ENCODE results near the gene VRK2.
"Not testable (repeated sequence)": the region's sequence is repeated elsewhere in the genome, so short reads cannot be mapped to it uniquely, and the experiment has no call there.

VRK2 gene

GRCh38 chr2:58110765-58111164 lies 64.2 kb downstream of the VRK2 start:
- DNase-seq: no peak

DNA sequence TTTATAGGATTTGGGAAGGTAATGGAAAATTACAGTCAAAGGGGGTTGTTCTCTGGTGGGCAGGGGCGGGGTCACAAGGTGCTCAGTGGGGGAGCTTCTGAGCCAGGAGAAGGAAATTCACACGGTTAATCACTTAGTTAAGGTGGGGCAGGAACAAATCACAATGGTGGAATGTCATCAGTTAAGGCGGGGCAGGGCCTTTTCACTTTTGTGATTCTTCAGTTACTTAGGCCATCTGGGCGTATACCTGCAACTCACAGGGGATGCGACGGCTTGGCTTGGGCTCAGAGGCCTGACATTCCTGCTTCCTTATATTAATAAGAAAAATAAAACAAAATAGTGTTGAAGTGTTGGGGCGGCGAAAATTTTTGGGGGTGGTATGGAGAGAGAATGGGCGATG lies 67.0 kb downstream of the VRK2 start:
- DNase-seq: not testable (repeated sequence)

GRCh38 chr2:58120626-58121229 lies 74.1 kb downstream of the VRK2 start:
- DNase-seq: no peak

- DNase-seq: no peak
Observed at GRCh38 chr2:58122040-58122439, 75.4 kb downstream of the VRK2 start.

DNA sequence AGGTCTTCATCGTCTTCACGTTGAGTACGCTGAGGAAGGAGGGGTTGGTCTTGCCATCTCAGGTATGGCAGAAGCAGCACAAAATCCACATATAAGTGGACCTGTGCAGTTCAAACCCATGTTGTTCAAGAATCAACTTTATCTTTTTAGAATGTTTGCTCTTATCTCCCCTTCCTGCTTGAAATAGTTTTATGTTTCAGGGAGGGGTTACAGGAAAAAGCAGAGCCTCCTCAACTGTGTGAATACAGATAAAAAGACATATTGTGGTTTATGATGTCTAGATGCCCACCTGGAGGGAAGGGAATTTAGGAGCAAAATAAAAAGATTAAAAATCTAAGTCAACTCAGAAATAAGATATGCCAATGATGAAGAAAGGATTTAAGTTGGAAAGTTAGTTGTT lies 75.9 kb downstream of the VRK2 start:
- no peak for DNase-seq

DNA sequence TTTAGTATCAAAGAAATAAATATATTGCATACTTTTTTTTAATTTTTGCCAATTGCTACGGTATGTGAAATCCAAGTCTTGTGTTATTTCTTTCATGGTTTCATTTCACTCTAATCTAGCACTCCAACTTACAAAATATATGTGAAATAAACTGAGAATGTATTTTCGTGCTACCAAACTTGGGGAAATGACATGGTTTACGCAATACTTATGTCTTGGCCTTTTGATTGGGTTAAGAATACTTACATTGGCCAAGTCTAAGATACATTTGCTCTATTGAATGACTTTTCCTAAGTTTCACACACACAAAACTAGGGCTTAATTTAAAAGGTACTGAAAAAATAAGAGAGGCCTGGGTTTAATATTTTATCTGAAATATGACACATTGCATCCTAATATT lies 80.5 kb downstream of the VRK2 start:
- no peak for DNase-seq

DNA sequence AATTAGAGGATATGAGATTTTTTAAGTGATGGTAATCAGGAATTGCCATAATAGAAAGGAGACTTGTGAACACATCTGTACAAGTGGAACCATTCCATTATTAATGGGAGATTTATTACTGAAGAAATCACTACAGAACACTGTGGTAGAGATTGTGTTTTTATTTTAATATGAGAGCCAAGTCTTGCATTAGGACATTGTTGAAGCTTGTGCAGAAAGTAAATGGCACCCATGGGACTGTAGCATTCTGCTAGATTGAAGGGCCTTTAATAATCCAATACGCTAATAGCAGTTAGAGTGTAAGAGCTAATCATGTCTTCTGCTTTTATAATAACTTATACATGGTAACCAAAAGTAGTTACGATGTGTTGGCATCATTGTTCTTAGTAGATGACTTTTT lies 83.6 kb downstream of the VRK2 start:
- DNase-seq: no peak

DNA sequence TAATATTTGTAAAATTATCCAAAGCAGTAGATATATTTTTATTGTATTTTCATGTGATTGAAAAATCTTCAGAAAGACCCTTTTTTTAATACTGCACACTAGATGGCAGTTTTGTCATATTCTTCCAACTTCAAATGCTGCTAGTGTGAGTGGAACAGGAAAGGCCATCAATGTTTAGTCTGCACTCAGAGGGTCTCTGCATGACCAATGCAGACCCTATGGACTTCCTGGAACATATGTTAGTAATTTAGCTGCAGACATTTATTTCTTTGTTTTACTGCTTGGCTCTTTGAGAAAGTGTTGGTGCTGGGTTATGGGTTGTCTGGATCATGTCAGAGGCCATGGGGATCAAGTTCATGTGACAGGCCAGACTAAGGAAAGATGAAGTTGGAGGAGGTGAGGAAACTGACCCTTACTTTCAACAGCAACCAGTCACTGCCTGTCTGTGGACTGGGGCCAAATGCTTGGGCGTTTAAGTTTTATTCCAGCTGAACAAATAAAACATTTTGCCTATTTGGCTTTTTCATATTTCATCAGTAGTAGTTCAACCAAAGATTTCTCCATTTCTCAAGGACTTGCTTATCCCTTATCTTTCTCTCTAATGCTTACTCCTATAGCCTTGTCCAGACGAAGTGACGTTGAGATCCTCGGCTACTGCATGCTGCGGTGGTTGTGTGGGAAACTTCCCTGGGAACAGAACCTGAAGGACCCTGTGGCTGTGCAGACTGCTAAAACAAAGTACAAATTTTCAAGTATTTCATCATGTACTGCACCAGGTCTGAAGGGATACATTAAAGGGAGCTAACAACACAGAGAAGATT lies 84.8 kb downstream of the VRK2 start:
- DNase-seq: no peak

GRCh38 chr2:58133395-58133794 lies 86.8 kb downstream of the VRK2 start:
- DNase-seq: no peak

GRCh38 chr2:58135861-58136260 lies 89.3 kb downstream of the VRK2 start:
- DNase-seq: no peak

DNA sequence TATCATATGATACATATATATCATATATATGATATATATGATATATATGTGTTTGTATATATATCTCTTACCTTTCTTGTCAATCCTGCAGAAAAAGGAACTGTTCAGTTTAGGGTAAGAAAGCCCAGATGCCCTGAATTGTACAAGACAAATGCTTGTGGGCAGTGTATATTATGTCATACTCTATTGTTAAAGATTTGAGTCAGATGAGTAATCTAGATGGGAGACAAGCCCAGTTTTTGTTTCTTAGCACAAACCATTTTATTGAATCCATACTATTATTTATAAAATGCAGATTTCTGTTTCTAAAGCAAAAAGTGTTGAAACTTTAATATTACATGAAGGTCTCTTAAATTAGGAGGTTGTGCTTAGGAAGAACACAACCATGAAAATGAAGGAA lies 90.6 kb downstream of the VRK2 start:
- no peak for DNase-seq

GRCh38 chr2:58137856-58138255 lies 91.2 kb downstream of the VRK2 start:
- no peak for DNase-seq

- DNase-seq: no peak
Observed at GRCh38 chr2:58138396-58139030, 91.9 kb downstream of the VRK2 start.

DNA sequence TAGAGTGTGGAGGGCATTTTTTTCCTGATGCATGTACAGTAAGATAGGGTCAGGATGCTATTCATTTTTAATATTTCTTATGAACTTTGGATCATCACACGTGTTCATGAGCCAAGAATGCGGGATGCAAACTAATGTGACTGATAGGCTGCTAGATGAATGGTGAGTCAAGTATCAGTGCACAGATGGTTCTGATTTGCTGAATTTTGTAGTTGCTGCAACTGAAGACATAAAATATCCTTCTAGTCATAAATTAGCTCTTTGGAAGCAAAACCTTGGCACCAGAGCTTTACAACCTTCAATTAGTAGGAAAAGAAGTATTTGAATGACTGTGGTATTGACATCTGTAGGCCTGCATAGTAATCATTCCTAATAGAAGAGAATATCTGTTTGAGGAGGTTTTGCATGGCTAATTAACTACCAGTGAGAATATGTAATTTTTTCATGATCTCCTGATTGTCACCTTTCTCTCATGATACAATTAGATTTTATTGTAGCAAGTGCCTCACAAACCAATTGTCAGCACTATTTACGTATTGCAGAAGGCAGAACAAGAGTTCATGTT lies 94.0 kb downstream of the VRK2 start:
- DNase-seq: no peak

DNA sequence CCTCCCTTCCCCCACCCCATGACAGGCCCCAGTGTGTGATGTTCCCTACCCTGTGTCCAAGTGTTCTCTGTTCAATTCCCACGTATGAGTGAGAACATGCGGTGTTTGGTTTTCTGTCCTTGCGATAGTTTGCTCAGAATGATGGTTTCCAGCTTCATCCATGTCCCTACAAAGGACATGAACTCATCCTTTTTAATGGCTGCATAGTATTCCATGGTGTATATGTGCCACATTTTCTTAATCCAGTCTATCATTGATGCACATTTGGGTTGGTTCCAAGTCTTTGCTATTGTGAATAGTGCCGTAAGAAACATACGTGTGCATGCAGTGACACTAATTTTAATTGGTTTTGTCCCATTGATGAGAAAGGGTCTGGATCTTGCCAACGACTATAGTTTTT lies 99.2 kb downstream of the VRK2 start:
- DNase-seq: not testable (repeated sequence)

GRCh38 chr2:58146707-58147106 lies 100.1 kb downstream of the VRK2 start:
- DNase-seq: no peak

DNA sequence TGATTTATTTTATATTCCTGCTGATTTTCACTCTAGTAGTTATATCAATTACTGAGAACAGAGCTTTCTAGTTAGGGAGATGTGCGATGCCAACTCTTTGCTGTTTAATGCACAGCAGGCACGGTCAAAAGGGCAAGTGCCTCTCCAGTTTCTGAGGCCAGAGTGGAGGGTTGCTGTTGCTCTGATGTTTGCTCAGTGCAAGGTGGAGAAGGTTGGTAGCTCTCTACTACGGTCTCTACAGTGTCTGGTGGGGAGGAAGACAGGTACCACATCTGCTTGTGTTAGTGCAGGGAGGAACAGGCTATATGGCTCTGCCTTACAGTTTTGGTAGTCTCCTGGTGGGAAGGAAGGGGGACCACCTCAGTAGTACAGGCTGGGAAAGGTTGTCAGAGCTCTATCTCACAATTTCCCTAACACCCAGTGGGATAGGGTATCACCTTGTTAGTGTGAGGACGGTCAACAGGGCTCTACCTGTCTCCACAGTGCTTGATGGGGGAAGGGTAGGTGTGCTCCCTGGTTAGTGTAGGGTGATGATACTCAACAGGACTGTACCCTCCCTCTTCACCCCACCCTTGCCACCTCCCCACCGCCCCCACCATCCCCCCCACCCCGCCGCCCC lies 108.7 kb downstream of the VRK2 start:
- no peak for DNase-seq

DNA sequence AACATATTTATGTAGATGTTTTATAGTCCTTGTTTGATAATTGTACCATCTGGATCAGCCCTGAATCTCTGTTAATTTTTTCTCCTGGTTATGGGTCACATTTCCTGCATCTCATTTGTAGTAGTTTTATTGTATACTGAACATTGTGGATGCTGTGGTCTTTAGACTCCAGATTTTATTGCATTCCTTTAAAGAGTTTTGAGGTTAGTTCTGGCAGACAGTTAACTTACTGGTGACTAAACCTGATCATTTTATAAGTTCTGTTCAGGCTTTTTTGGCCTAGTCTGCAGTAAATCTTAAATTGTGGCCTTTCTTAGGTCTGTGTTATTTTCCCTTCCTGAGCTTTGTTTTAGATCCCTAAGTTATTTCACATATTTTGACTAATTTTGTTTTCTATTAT lies 110.2 kb downstream of the VRK2 start:
- DNase-seq: no peak

DNA sequence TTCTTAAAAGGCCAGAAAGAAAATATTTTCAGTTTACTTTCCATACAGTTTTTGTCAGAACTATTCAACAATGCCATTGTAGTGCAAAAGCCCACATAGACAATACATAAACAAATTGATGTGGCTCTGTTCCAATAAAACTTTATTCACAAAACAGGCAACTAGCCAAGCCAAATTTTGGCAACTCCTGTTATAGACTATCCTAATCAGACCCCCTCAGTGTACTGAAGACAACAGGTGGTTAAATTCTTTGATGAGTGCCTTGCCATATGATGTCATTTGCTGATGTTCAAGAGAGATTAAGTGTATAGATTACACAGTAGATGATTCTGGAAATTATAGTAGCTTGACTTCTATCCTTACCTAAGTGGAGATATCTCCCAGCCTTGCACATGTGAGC lies 111.1 kb downstream of the VRK2 start:
- no peak for DNase-seq

DNA sequence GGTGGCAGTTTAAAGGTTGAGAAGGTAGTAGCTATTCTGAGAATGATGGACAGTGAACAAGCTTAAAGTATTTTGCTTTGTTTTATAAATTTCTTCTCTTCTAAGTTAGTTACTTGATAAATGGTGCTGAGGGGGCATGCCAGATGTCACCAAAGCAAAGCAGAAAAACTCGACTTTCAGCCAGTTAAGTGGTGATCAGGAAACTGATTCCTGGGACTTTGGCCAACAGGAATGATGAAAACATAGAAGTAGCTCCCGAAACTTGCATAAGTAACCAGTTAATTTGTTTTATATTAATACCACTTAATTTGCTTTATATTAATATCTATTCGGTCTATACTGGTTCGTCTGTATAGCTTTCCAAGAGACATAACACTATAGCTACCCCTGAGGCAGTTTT lies 111.9 kb downstream of the VRK2 start:
- DNase-seq: no peak

- no peak for DNase-seq
Observed at GRCh38 chr2:58163913-58164312, 117.3 kb downstream of the VRK2 start.

DNA sequence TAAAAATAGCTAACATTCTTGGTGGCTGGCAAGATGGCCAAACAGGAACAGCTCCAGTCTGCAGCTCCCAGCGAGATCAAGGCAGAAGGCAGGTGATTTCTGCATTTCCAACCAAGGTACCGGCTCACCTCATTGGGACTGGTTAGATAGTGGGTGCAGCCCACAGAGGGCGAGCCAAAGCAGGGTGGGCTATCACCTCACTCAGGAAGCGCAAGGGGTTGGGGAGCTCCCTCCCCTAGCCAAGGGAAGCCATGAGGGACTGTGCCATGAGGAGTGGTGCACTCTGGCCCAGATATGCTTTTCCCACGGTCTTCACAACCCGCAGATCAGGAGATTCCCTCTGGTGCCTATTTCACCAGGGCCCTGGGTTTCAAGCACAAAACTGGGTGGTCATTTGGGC lies 121.5 kb downstream of the VRK2 start:
- not testable (repeated sequence) for DNase-seq

GRCh38 chr2:58169845-58170244 lies 123.2 kb downstream of the VRK2 start:
- DNase-seq: not testable (repeated sequence)
